ENCODE measurements around the gene RAB4A.

The RAB4A gene
- total RNA-seq: 22.0 reads per million, percentile 49 among the genes with 10 or more reads in this experiment

- DNase-seq: peak; percentile 56
Measured at GRCh38 chr1:229270547-229271447, at the start of gene RAB4A. TSS of gene RAB4A (plus strand) at chr1:229271111. CDS start at chr1:229271340, 229 bp downstream.

GRCh38 chr1:229222081-229222480 is 48.8 kb upstream of the RAB4A start:
- no peak for DNase-seq

GRCh38 chr1:229223498-229223897 is 47.4 kb upstream of the RAB4A start:
- DNase-seq: no peak

DNA sequence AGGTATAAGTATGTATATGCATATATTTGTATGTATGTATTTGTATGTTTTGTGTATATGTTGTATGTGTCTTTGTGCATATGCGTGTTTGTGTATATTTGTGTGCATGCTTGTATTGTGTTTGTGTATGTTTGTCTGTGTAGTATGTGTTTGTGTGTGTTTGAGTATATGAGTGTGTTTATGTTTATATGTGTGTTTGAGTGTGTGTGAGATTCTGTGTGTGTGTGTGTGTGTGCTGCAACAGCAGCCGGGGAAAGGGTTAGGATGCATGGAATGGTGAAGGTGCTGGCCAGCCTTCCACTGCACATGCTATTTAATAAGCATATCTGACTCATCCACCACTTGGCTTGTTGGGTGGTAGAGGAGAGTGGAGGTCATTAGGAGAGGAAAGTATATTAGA is 46.6 kb upstream of the RAB4A start:
- no peak for DNase-seq

- no peak for DNase-seq
Measured at GRCh38 chr1:229225331-229225782, 45.6 kb upstream of the RAB4A start.

GRCh38 chr1:229226796-229227195 is 44.1 kb upstream of the RAB4A start:
- DNase-seq: no peak

DNA sequence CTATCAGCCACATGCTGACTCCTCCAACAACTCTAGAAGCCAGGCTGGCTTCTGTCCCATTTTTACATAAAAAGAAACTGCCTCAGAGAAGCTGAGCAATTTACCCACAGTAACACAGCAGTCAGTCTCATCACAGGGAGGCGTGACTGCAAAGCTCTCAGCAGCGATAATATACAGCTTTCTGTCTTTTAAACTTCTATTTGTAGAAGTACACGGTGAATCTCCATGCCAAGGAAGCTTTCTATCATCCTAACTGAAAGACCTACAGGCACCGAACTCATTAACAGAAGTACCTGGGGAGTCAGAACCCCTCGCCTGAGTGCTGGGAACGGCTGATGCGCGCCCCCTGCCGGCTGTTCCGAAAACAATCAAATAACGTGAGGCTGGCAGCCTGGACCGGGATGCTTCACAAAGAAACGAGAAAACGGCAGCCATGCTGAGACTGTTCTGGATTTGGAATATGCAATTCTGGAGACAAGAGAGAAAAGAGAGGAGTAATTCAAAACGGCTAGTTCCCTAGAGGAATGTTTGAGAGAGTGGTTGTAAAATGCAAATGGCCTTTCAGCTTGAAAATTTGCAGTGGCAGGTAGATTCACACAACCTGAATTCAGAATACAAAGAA is 43.5 kb upstream of the RAB4A start:
- DNase-seq: peak; percentile 74

- DNase-seq: no peak
Measured at GRCh38 chr1:229228522-229228921, 42.4 kb upstream of the RAB4A start.

- DNase-seq: no peak
Measured at GRCh38 chr1:229229137-229229720, 41.7 kb upstream of the RAB4A start.

- no peak for DNase-seq
Measured at GRCh38 chr1:229229721-229230139, 41.2 kb upstream of the RAB4A start.

DNA sequence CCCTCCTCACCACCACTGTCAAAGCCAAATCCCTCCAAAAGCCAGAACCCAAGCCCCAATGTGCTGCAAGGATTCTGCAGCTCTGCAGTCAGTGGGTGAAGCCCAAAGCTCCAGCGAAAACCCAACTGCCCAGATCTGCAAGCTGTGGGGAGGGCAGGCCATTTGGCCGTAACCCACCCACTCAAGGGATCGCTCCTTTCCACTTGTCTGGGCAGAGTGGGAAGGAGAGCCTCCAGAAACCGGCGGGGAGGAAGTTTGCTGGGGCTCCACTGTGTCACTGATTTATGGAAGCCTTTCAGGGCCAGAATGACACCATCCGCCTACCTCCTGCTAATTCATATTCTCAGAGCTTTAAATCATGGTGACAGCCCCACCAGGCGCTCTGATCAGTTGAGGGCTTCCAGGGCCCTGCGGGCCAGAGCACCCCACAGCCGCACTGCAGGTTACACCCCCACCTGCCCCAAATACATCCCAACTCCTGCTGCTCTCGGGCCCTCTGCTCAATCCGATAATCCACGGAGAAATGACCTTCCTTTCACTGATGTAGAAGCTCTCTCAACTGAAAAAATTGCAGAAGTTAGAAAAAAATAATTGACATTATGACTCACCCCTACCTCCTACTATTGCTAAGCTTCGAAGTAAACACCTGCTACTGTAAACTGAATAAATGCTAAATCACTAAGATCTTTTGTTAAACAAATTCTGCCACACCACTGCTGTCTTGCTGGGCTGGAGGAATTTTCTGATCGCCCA is 40.6 kb upstream of the RAB4A start:
- no peak for DNase-seq

- no peak for DNase-seq
Measured at GRCh38 chr1:229230893-229231753, 39.8 kb upstream of the RAB4A start.

DNA sequence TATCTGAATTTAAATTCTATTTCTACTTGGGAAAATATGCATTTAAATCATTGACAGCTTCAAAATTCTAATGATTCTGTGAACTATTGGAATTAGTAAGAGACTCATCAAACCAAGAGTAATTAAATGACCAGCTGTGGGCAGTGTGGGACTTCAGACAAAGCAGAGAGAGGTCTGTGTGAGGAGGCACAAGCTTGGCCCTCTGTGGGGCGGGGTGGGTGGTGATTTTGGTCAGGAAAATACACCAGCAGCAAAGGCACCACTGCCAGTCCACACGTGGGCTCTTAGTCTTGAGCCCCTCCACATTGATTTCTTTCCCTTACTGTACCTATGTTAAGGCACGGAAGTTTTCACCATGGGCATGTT is 39.2 kb upstream of the RAB4A start:
- DNase-seq: no peak

DNA sequence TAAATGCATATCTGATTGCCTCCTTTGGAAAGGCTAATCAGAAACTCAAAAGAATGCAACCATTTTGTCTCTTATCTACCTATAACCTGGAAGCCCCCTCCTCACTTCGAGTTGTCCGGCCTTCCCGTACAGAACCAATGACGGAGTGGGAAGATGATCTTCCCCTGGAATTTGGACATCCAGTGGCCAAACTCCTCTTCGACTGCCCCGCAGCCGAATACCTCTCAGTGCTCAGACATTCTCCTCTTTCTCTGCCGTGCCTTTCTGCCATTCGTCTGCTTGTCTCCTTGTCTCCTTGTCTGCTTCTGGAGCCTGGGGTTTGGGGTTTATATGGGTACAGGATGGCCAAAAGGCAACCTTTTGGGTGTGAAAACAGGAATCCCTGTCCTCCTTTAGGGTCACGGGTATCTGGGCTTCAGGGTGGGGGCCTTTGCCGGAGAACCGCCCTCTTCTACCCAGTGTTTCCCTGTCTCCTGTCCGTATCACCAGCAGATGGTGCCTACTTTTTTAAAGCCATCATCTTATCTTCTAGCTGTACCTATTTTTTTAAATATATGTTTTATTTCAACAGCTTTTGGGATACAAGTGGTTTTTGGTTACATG is 35.9 kb upstream of the RAB4A start:
- no peak for DNase-seq

DNA sequence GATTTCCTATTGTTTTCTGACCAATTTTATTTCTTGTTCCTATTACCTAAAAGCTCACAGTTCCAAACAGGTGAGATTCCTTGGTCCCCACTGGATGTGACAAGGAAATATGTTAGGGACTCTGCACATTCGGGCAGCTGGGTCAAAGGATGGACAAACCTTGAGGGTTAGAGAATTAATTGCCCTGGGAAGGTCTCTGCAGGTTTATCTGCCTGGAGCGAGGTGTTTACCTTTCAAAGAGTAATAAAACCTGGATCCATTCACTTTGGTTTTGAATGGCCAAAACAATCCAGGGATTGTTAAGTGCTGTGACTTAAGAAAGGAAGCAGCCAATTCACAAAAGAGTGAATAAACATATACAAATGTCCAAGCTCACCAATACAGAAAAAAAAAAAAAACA is 33.6 kb upstream of the RAB4A start:
- DNase-seq: no peak

- DNase-seq: no peak
Measured at GRCh38 chr1:229238231-229238630, 32.7 kb upstream of the RAB4A start.

DNA sequence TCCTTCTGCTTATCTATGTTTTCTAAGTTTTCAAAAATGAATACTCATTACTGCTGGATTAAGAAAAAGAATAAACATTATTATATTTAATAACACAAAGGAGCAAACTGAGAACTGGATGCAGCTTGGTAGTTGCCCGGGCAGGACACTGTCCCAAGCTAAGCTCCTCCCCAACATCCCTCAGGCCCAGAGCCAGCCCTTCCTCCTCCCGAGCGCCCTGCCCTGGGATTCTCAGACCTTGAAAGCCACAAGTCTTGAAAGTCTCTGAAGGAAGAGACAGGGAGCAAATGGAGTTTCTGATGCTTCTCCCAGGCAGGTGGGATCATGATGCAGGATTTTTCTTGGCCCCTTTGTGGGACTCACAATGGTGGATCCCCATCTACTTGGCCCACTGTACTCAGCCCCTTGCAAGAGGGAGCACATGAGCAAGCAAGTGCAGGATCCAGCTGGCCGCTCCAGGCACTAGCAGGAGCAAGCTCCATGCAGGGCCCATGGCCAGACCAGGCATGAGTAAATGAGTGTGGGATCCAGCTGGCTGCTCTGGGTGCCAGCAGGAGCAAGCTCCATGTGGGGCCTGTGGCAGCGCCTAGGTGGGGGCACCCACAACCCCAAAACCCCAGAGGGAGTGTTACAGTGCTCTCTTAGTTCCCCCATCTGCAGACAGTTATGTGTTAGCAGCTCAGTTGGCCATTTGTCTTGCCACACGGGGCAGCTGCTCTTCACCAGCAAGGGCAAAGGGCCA is 32.1 kb upstream of the RAB4A start:
- DNase-seq: no peak

- DNase-seq: no peak
Measured at GRCh38 chr1:229240532-229240931, 30.4 kb upstream of the RAB4A start.

DNA sequence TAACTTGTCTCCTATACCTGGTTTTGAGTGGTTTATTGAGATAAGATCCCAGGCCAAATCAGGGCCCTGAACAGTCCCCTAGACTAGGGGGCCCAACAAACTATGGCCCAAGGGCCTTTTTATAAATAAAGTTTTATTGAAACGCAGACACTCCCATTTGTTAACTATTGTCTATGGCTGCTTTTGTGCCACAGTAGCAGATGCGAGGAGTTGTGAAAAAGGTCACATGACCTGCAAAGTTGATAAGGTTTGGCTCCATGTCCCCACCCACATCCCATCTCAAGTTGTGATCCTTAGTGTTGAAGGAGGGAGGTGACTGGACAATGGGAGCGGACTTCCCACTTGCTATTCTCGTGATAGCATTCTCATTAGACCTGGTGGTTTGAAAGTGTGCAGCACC is 29.5 kb upstream of the RAB4A start:
- no peak for DNase-seq

GRCh38 chr1:229243638-229244037 is 27.3 kb upstream of the RAB4A start:
- DNase-seq: no peak

DNA sequence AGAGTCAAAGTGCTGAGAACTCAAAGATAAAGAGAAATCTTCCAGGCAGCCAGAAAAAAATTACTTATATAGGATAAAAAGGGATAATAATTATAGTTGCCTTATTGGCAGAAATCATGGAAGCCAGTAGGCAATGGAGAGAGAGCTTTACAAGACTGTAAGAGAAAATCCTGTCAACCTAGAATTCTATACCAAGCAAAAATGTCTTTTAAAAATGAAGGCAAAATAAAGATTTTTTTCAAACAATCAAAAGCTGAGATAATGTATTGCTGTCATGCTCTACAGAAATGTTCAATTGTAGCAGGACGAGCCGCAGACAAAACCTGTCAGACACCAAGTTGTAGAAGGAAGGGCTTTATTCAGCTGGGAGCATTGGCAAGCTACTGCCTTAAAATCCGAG is 26.8 kb upstream of the RAB4A start:
- DNase-seq: no peak
